Measurements from ENCODE around the gene CRLF1.
"Not testable (repeated sequence)": the region's sequence is repeated elsewhere in the genome, so short reads cannot be mapped to it uniquely, and the experiment has no call there.

The CRLF1 gene

GRCh38 chr19:18608805-18609716 lies 2.5 kb upstream of the CRLF1 start:
- DNase-seq (ENCODE audit: low read depth), result no peak

DNA sequence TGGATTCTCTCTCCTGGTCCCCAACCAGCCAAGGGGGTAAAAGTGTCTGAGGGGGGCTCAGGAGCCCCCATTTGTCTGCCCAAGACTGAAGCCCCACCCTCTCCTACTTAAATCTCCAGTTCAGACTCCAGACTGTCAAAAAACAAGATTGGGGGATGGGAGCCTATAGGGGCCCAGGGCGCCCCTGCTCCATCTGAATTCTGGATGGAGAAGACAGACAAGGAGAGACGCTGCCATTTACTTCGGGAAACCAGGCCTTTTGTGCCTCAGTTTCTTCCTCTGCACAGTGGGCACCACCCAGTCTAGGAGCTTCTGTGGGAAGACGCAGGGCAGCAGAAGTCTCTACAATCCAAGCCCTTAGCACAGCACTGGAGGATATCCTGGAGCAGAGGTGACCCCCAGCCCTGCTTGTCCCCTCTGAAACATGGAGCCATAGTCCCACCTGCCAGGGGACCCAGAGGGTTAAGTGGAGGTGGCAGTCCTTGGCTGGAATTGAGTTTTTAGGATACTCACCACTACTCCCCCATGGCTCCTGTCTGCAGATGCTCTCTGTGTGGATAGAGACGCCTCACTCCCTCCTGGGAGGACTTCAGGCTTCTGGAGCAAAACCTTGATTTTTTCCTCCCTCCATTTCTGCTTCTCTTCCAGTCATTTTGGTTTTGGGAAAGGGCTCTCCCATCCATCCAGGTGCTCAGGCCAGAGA lies 1.7 kb upstream of the CRLF1 start:
- DNase-seq (ENCODE audit: low read depth), result no peak

DNA sequence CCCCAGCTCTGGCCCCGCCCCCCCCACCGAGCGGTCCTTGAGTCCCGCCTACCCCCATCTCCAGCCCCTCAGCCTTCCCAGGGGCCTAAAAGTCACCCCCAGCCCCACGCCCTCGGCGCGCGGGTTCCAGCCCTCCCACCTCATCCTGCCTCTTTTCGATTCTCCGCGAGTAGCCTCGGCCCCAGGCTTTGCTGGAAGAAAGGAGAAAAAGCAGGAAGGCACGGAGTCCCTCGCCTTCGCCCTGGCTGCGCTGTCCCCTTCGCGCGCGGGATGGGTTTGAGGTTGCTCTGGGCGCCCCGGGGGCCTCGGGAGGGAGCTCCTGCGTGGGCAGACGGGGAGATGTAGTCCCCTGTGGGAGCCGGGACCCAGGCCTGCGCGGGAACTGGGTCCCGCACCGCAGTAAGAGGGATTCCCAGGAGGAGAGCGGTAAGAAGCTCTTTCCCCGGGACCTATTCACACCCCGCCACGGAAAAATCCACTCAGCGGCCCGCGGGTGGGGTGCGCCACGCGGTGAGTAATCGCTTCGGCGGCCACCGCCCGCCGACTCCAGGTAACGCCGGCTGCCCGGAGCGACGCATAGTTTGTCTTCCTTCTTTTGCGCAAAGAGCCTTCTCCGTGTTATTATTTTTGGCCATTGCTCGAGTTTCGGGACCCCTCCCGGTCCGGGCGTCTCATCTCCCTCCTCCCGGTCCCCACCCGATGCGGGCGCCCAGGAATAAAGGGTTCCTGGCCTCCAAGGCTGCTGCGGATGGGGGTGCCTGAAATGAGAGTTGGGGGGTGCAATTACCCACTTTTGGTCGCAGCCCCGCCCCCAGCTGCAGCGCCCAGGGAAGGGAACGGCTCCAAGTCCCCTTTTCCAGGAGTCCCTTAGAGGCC lies 865 bp upstream of the CRLF1 start:
- DNase-seq (ENCODE audit: low read depth), result no peak

DNA sequence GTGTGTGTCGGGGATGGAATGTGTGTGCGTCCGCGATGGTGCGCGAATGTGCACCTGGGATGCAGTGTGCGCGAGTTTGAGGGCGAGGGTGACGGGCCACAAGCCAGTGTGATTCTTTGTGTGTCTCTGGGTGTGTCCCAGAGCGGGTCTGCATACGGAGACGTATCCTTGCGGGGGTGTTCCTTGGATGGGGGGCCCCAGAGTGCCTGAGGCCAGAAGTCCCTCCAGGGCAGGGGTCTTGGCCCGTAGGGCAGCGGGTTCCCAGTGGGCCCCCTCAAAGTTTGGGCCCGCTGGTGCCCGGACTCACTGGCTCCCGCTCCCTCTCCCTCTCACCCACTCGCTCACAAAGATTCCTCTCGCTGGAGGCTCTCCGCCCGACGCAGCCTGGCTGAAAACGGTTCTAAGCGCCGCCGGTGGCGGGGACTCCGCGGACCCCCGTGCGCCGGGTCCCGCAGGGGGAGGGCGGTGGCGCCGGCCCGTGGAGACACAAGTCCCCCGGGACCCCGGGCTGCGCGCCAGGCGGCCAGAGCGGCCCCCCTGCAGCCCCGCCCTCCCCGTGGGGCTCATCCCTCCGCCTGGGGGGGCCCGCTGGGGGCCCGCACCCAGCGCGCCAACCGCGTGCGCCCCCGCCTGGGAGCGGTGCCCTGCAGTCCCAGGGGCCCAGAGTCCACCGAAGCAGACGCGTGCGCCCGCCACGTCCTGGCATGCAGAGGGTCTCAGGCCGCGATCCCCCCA lies 886 bp downstream of the CRLF1 start:
- DNase-seq (ENCODE audit: low read depth), result no peak

- DNase-seq (ENCODE audit: low read depth), result no peak
These were observed 1.4 kb downstream of the CRLF1 start for GRCh38 chr19:18605196-18605545.

- DNase-seq (ENCODE audit: low read depth), result no peak
These were observed 1.8 kb downstream of the CRLF1 start for GRCh38 chr19:18604820-18605159.

DNA sequence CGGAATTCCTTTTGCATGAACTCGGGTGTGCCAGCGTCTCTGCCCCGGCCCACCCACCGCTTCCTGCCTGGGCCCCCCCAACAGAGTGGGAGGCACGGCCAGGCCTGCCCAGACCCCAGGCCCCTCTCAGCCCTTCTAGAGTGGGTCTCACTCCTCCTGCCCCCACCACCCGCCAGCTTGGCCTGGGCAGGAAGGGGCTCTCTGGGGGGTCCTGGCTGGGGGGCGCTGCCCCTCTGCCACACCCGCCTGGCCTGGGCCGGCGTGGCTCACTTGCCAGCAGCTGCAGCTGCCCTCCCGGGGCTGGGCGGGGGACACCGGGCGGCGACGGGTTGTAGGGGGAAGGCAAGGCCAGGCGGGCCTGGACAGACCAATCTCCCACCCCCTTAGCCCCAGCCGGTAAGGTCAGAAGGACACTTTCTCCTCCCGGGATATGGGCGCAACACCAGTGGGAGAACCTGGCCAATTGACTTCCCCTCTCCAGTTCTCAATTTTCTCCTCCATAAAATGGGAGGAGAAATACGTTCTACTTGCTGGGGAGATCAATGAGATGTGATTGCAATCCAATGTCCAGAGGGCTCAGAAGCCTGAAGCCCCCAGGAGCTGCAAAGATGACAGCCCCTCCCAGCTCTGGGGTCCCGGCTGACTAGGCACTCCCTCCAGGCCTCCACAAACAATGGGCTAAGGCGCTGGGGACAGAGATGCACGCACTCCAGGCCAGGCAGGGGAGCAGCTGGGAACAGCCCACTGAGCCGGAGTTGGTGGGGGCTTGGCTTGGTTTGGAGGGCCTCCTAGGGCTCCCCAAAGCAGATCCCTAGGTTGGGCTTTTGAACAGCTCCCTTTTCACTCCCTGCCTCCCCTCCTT lies 2.4 kb downstream of the CRLF1 start:
- no peak for DNase-seq (ENCODE audit: low read depth)

GRCh38 chr19:18603255-18603957 lies 3.2 kb downstream of the CRLF1 start:
- no peak for DNase-seq (ENCODE audit: low read depth)

DNA sequence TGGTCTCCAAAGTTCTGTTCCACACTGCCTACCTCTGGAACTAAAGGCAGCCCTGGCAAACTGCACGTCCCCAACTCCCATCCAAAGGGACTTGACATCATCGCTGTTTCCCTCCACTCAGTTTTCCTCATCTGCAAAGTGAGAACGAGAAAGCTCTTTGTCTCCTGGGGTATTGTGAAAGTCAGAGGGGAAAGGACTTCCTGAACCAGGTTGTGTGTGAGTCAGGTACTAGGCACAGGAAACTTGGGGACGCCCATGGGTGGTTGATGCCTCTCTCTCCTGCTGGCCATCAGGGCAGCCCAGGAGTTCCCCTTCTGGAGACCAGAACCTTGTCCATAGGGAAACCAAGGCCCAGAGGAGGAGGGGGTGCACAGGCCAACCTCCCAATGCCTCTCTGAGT lies 4.7 kb downstream of the CRLF1 start:
- no peak for DNase-seq (ENCODE audit: low read depth)

GRCh38 chr19:18600692-18601397 lies 5.8 kb downstream of the CRLF1 start:
- DNase-seq (ENCODE audit: low read depth), result not testable (repeated sequence)

- DNase-seq (ENCODE audit: low read depth), result no peak
These were observed 7.1 kb downstream of the CRLF1 start for GRCh38 chr19:18599485-18599884.

- no peak for DNase-seq (ENCODE audit: low read depth)
These were observed 8.6 kb downstream of the CRLF1 start for GRCh38 chr19:18597809-18598660.

GRCh38 chr19:18596752-18597157 lies 9.8 kb downstream of the CRLF1 start:
- no peak for DNase-seq (ENCODE audit: low read depth)

DNA sequence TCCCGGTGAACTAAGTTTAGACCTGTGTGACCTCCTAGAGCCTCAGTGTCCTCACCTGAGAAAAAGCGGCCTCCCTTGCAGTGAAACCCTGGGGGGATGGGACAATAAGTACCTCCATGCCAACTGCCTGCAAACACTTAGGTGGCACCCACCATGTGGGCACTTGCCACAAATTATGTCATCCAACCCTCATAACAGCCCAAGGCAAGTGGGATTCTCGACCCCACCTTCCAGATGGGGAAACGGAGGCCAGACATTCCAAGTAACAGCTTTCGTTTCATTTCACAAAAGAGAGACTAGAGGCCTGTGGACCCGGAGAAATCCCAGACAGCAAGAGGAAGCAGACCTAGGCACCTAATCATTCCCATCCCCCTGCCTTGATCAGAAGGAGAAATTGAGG lies 11.1 kb downstream of the CRLF1 start:
- DNase-seq (ENCODE audit: low read depth), result no peak

GRCh38 chr19:18594824-18595373 lies 11.7 kb downstream of the CRLF1 start:
- DNase-seq (ENCODE audit: low read depth), result no peak

GRCh38 chr19:18594096-18594823 lies 12.3 kb downstream of the CRLF1 start:
- peak; percentile 70 for DNase-seq (ENCODE audit: low read depth)

GRCh38 chr19:18593367-18594095 lies 13.1 kb downstream of the CRLF1 start:
- DNase-seq (ENCODE audit: low read depth), result no peak
